HG02840 (cell line): ENCODE measurements around the gene NMT2.

Experiments
- ATAC-seq: cut with Tn5 transposase; IDR thresholded peaks from one replicate; pipeline ENCODE4 v1.9.1; 2021; ENCODE audit warnings: mild to moderate bottlenecking, moderate library complexity, moderate number of reproducible peaks; ENCODE audit not compliant: unreplicated experiment, low FRiP score

NMT2 gene

GRCh38 chr10:15103513-15103912 lies 65.0 kb downstream of the NMT2 start:
- ATAC-seq: no peak

DNA sequence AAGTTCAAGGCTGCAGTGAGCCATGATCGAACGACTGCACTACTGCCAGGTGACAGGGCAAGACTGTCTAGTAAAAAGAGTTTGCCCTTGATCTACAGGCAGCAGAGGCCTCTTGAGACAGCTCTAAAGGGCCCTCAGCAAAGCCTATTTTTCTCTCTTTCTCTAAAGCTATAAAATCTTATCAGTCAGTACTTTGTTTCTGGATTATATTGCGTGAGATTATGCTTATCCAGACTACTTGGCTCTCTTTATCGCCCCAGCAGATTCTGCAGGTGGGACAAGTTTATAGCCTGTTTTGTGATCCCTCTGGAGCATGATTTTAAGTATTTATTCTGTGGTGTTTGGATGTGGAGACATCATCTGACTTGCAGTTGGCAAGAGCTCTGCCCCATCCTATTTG lies 68.6 kb downstream of the NMT2 start:
- no peak for ATAC-seq

- peak; percentile 87 for ATAC-seq
Measured at GRCh38 chr10:15097011-15097812, 71.3 kb downstream of the NMT2 start, which contains the start of gene RPP38. Gene RPP38, plus strand, starts transcription at chr10:15097355. Its CDS starts 5,960 bp downstream, at chr10:15103315.

- ATAC-seq: peak; percentile 21
Measured at GRCh38 chr10:15096661-15097010, 71.9 kb downstream of the NMT2 start.

GRCh38 chr10:15092855-15093408 lies 75.6 kb downstream of the NMT2 start:
- ATAC-seq: no peak

DNA sequence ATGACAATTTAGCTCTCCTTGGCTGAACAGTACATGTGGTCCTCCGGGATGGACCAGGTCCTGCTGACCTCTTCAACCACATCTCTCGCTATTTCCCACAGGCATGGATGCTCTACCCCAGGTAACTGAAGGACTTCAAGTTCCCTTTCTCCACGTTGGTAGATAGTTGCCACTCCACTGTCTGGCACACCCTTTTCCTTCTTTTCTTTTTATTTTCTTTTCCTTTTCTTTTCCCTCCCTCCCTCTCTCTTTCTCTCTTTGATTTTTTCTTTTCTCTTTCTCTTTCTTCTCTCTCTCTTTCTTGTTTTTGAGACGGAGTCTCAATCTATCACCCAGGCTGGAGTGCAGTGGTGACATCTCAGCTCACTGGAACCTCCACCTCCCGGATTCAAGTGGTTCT lies 77.1 kb downstream of the NMT2 start:
- ATAC-seq: no peak

DNA sequence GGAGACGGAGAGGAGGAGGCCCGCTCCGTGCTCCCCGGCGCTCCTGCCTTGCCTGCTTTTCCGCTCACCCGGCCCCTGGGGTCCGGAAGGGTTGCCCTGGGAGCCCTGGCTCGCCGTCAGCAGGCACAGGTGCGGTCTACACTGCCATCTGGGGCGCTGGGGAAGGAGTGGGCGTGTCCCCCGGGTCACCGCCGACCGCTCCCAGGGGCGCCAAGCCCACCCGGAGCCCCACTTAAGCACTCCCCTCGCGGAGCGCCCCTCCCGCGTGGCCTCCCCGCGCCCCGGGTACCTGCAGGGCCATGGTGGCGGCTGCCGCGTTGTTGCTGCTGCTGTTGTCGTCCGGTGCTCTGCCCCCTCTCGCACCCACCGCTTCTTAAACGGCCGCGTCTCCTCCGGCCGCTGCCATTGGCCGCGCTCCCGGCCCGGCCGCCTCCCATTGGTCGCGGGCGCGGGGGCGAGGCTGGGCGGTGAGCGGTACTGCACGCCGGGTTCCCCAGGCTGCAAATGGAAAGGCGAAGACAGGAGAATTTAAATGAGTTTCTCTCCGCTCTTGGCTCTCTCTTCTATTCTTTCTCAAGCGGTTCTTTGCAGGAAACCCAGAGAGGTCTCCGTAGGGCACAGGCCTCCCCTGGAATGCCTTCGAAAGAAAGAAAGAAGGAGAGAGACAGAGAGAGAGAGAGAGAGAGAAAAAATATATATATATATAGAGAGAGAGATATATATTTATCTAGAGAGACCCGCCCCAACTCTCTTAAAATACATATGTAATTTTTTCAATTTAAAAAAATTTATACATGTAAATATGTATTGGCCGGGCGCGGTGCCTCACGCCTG lies 79.8 kb downstream of the NMT2 start, which contains the start of gene ACBD7:
TSS of gene ACBD7 (minus strand) at position 349 of the 834 bp plus-strand sequence. CDS start at position 301, 48 bp downstream.
- ATAC-seq: peak; percentile 98

GRCh38 chr10:15084502-15084922 lies 84.0 kb downstream of the NMT2 start:
- no peak for ATAC-seq

GRCh38 chr10:15083674-15084501 lies 84.6 kb downstream of the NMT2 start:
- ATAC-seq: no peak

DNA sequence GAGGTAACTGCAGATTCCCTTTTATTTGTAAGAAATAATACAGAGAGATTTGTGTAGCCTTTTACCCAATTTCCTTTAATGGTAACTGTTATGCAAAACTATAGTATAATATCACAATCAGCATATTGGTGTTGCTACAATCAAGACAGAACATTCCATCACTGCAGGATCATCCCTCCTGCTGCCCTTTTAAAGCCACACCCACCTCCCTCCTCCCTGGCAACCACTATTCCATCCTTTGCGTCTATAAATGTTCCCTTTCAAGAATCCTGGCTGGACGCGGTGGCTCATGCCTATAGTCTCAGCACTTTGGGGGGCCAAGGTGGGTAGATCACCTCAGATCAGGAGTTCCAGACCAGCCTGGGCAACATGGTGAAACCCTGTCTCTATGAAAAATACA lies 93.1 kb downstream of the NMT2 start:
- ATAC-seq: no peak

GRCh38 chr10:15072358-15072757 lies 96.1 kb downstream of the NMT2 start:
- no peak for ATAC-seq

DNA sequence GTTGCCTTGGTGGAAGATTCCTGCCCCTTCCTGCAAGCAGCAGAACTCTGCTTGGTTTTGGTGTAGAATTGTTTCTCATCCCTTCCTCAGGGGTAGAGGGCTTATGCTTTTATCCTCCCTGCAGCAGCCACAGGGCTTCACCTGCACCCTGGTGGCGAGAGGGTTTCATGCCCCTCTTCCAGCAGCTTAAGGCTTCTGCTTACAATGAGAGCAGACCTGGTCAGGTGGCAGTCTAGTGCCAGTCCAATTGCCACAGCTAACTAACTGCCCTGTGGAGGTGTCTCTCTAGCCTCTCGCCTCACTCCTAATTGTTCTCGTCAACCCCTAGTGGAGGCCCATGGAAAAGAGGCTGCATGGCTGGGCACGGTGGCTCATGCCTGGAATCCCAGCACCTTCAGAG lies 99.3 kb downstream of the NMT2 start:
- no peak for ATAC-seq

DNA sequence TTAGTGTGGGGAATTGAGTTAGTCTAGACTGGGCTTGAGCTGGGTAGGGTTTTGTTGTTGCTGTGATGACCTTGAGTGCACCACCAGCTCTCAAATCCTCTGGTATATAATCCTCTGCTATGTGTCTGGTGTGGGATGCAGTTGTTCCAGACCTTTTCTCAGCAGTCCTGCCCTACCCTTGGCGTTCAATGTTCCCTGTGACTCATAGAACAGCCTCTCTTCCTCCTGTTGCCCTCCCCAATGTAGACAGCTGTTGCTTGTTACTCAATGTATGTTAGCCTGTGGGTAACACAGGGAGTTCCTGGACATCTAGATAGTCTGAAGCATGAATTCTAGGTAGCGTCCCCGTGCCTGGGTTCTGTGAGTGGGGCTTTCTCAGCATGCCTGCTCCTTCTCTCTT lies 99.7 kb downstream of the NMT2 start:
- ATAC-seq: no peak

DNA sequence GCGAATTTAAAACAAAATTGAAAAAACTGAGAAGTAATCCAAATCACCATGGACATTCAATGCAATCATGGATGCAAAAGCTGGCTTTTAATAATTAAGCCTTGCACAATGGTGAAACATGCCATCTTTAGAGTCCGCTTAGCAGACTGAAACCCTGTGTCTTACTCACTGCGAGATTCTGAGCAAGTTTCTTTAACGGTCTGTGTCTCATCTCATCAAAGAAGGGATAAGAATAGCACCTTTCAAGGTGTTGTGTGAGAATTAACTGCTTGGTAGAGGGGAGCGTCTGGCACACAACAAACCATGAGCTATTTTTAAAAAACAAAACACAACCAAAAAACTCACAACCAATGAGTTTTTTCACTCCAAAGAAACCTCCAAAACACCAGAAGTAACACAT lies 101.3 kb downstream of the NMT2 start:
- ATAC-seq: no peak

DNA sequence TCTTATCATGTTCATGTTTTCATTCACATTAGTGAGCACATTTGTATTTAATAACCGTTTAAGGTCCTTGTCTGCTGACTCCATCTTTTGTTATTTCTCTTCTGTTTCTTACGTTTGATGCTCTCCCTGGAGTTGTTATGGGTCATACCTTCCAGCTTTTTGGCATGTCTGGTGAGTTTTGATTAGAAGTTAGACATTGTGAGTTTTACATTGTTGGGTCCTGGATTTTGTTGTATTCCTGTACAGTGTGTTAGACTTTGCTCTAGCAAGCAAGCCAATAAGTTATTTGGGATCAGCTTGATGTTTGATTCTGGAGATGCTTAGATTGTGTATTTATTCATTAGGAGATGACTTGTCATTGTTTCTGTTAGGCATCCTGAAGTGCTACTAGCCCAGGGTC lies 107.9 kb downstream of the NMT2 start:
- ATAC-seq: no peak

- no peak for ATAC-seq
Measured at GRCh38 chr10:15059914-15060313, 108.6 kb downstream of the NMT2 start.

DNA sequence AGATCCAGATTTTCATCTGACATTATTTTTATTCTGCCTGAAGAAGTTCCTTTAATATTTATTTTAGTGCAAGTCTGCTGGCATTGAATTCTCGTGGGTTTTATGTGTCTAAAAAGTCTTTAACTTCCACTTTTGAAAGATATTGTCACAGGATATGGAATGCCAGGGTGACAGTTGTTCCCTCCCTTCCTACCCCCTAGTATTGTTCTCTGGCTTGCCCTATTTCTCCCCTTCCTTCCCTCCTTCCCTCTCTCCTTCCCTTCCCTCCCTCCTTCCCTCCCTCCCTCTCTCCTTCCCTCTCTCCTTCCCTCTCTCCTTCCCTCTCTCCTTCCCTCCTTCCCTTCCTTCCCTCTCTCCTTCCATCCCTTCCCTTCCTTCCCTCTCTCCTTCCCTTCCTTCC lies 109.8 kb downstream of the NMT2 start:
- ATAC-seq: no peak
